GM12878 (cell line): ENCODE data around the gene ECPAS. TPM values are rescaled to one million over a fixed set of nuclear protein-coding genes. Genes with fewer than 3 reads are reported as not detected.

Experiments
- ATAC-seq: fragments of 200-7000 bp; cut with Tn5 transposase; 3 replicates; pipeline ENCODE4 v1.9.1; 2020; ENCODE audit warnings: mild to moderate bottlenecking, moderate library complexity
- BruUV-seq: library from RNA; stranded (reverse); fragments of 400-500 nt; replicated peaks from 2 replicates; lab custom pipeline; 2021; lab: Mats Ljungman, UMichigan
- CTCF ChIA-PET: fragments of 300-600 bp; sonication (Branson Sonifier 250); formaldehyde crosslinking; extraction: SDS; loops from one replicate; lab custom pipeline; 2021; ENCODE audit warnings: inconsistent platforms; lab: Yijun Ruan, JAX
- POLR2A ChIA-PET: fragments of 350-600 bp; formaldehyde crosslinking; extraction: SDS; loops from one replicate; lab custom pipeline; 2021; ENCODE audit warnings: inconsistent platforms; lab: Charles Lee
- RAD21 ChIA-PET: fragments of 300-600 bp; sonication (Branson Sonifier 250); formaldehyde crosslinking; loops from one replicate; lab custom pipeline; 2023; ENCODE audit warnings: antibody characterized with exemption; ENCODE audit not compliant: unreplicated experiment; lab: Charles Lee
- SMC1A ChIA-PET: fragments of 300-600 bp; sonication (Branson Sonifier 250); formaldehyde crosslinking; loops from one replicate; lab custom pipeline; 2023; ENCODE audit not compliant: unreplicated experiment, uncharacterized antibody; lab: Charles Lee
- DNase-seq: peaks from one replicate; pipeline ENCODE4 v3.0.0-alpha.2; 2011; ENCODE audit warnings: low read depth, low spot score
- FAIRE-seq: peaks from 3 replicates; lab custom pipeline; 2011; peaks lifted over from hg19 to GRCh38; lab: Jason Lieb, UNC
- H2AFZ ChIP-seq: 2 replicates; pipeline ENCODE4 v1.6.0; 2011; ENCODE audit warnings: low read depth, low read length, control low read depth; ENCODE audit not compliant: control insufficient read depth
- H3K27ac ChIP-seq: 2 replicates; pipeline ENCODE4 v1.5.1; 2011; ENCODE audit warnings: control low read depth; ENCODE audit not compliant: control insufficient read depth, insufficient read depth
- H3K27me3 ChIP-seq, 2 experiments: replicated peaks in 1 of 2; 2 replicates each; pipeline versions ENCODE4 v1.6.0 to v1.6.1; 2011; ENCODE audit warnings: low read length in 1 of 2; ENCODE audit not compliant: control insufficient read depth in 2 of 2, insufficient read depth in 2 of 2
- H3K36me3 ChIP-seq, 2 experiments: 2 replicates each; pipeline ENCODE4 v1.5.1; 2011; ENCODE audit warnings: low read length in 1 of 2; ENCODE audit not compliant: control insufficient read depth in 2 of 2, insufficient read depth in 2 of 2
- H3K4me1 ChIP-seq: 2 replicates; pipeline ENCODE4 v1.6.1; 2011; ENCODE audit warnings: mild to moderate bottlenecking, low read length, moderate library complexity, mixed read lengths; ENCODE audit not compliant: control insufficient read depth, insufficient read depth
- H3K4me2 ChIP-seq: 2 replicates; pipeline ENCODE4 v1.6.0; 2011; ENCODE audit warnings: control low read depth; ENCODE audit not compliant: control insufficient read depth, insufficient read depth
- H3K4me3 ChIP-seq: fragments of 200-600 bp; sonication (generic); 2 replicates; pipeline ENCODE4 v1.5.1; 2016
- H3K79me2 ChIP-seq: 2 replicates; pipeline ENCODE4 v1.6.0; 2011; ENCODE audit warnings: low read length; ENCODE audit not compliant: control insufficient read depth, insufficient read depth
- H3K9ac ChIP-seq: 2 replicates; pipeline ENCODE4 v1.8.0; 2011; ENCODE audit warnings: low read length, control low read depth, mixed read lengths; ENCODE audit not compliant: control insufficient read depth, insufficient read depth
- H3K9me3 ChIP-seq: replicated peaks from 3 replicates; pipeline ENCODE4 v1.5.1; 2011; ENCODE audit warnings: mild to moderate bottlenecking, low read length; ENCODE audit not compliant: control insufficient read depth, insufficient read depth
- H4K20me1 ChIP-seq: 2 replicates; pipeline ENCODE4 v1.6.0; 2011; ENCODE audit not compliant: control insufficient read depth, insufficient read depth
- EGR1 ChIP-seq, 2 experiments: IDR thresholded peaks; 1 replicate in 1 of 2; 2 replicates in 1 of 2; pipeline ENCODE4 v1.6.1; 2011 to 2012; ENCODE audit warnings: low read depth in 2 of 2, low read length in 2 of 2, borderline replicate concordance in 1 of 2, mild to moderate bottlenecking in 1 of 2, moderate library complexity in 1 of 2
- NR2C2 ChIP-seq: IDR thresholded peaks from 2 replicates; pipeline ENCODE4 v1.6.1; 2011; ENCODE audit warnings: borderline replicate concordance, low read depth; ENCODE audit not compliant: control insufficient read depth, insufficient read length
- SMAD1 ChIP-seq: fragments of 450-650 bp; IDR thresholded peaks from 2 replicates; pipeline ENCODE4 v1.6.1; 2018; ENCODE audit warnings: mild to moderate bottlenecking, low read depth; ENCODE audit not compliant: partially characterized antibody
- SP1 ChIP-seq: IDR thresholded peaks from one replicate; pipeline ENCODE4 v1.6.1; 2011; ENCODE audit warnings: low read depth, low read length
- TBL1XR1 ChIP-seq: IDR thresholded peaks from 2 replicates; pipeline ENCODE4 v1.6.1; 2012; ENCODE audit warnings: low read depth, low read length, improper control_type of control experiment
- ZBED1 ChIP-seq: IDR thresholded peaks from 2 replicates; pipeline ENCODE4 v1.6.1; 2016; ENCODE audit warnings: borderline replicate concordance
- ZNF24 ChIP-seq: fragments of 450-650 bp; IDR thresholded peaks from 2 replicates; pipeline ENCODE4 v1.6.1; 2017; ENCODE audit warnings: antibody characterized with exemption, mild to moderate bottlenecking
- WGBS: methylation state at CpG from one replicate; pipeline ENCODE4 v1.1.6; 2016; ENCODE audit warnings: low lambda C conversion rate; ENCODE audit not compliant: insufficient replicate concordance, insufficient coverage; ENCODE audit errors: missing lambda C conversion rate; 5-methylcytosine and 5-hydroxymethylcytosine counted together
- in situ Hi-C: fragments of 300-500 bp; cut with MboI; formaldehyde crosslinking; loops from 9 replicates; pipeline ENCODE4 v1.14.3; 2018; ENCODE audit warnings: mixed read lengths
- intact Hi-C: fragments of 100-400 bp; cut with micrococcal nuclease; formaldehyde crosslinking; loops from one replicate; pipeline ENCODE4 v1.14.2; 2022; ENCODE audit not compliant: unreplicated experiment
- polyA plus RNA-seq, 11 experiments: library from polyadenylated mRNA; depleted of rRNA in 4 of 11; unstranded in 6 of 11; stranded (reverse) in 5 of 11; fragments of >200 nt; fragmentation: Nextera tagmentation in 4 of 11; fragmentation: Illumina TruSeq in 1 of 11; extraction: Ambion mirVana in 4 of 11; extraction: Trizol in 1 of 11; gene quantifications; 1 replicate in 1 of 11; 2 replicates in 10 of 11; pipeline versions ENCODE4 v1.2.1 to v1.2.3, GENCODE V29; 2011 to 2016; ENCODE audit warnings: inconsistent platforms in 2 of 11, missing spikeins in 2 of 11, low read depth in 1 of 11
- total RNA-seq, 4 experiments: library from RNA; depleted of rRNA in 3 of 4; stranded (reverse); fragments of >200 nt in 3 of 4; fragmentation: Illumina TruSeq in 1 of 4; extraction: Trizol in 1 of 4; gene quantifications; 2 replicates each; pipeline versions ENCODE4 v1.2.1 to v1.2.3, GENCODE V29; 2013 to 2021
- TF ChIP-seq, protein P1 (sequence below): IDR thresholded peaks from 2 replicates; pipeline ENCODE4 v1.6.1; 2011; ENCODE audit warnings: low read depth, low read length, improper control_type of control experiment, borderline replicate concordance
- TF ChIP-seq, protein P2 (sequence below): fragments of 450-650 bp; IDR thresholded peaks from 2 replicates; pipeline ENCODE4 v1.6.1; 2017; ENCODE audit warnings: antibody characterized with exemption, mild to moderate bottlenecking, moderate library complexity
- TF ChIP-seq, protein P3 (sequence below): fragments of 450-650 bp; IDR thresholded peaks from 2 replicates; pipeline ENCODE4 v1.6.1; 2016; ENCODE audit warnings: mild to moderate bottlenecking, moderate library complexity, borderline replicate concordance
- TF ChIP-seq, protein P4 (sequence below): fragments of 450-650 bp; formaldehyde crosslinking; IDR thresholded peaks from 2 replicates; pipeline ENCODE4 v1.5.0; 2022; ENCODE audit warnings: mild to moderate bottlenecking, missing genetic modification characterization

Gene ECPAS
- total and polyA plus RNA-seq, 10 of the 15 experiments (the other 5 are each of a cell fraction or from before 2014, with no cell fraction given): 11.2 to 69.8 (median 50.1) TPM

DNA sequence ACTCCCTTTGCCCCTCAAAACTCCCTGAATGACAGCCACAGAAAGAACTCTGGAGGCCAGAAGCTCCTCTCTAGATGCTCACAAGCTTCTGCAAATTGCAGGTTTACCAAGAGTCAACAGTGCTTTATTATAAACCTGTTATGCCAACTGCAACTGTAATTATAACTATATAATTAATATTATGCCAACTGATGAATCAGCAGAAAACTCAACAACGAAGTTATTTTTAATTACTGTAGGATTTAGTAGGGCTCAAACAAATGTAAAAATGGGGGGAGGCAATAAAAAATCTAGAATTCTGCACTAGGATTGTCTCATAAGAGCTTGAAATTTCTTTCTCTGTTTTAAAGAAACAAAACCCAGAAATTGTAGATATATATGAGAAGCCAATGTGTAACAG lies 117.2 kb downstream of the ECPAS start:
- SMC1A ChIA-PET: no interaction called here
- no peak for DNase-seq
- H3K4me3 ChIP-seq: no peak overlapping the region
- RAD21 ChIA-PET: no interaction called here
- no peak for FAIRE-seq
- H4K20me1 ChIP-seq: no peaks in the 10 kb centered on the region
- peaks cover 12 to 38% of the 10 kb centered on the region in 2 experiments for H3K36me3 ChIP-seq
- no peak overlapping the region for H3K27ac ChIP-seq
- no peaks in the 10 kb centered on the region for H3K4me1 ChIP-seq
- in situ Hi-C loops (no loop called here), intact Hi-C loops (no loop called here)
- no peak for ATAC-seq
- POLR2A ChIA-PET: interaction anchor here (0.6 kb wide), 1 partner anchor 344 kb away, joined by 4 read pairs; no protein-coding TSS in a partner anchor
- H3K4me2 ChIP-seq: no peak overlapping the region
- CTCF ChIA-PET: no interaction called here
- WGBS: 94% methylated on average over 1 of the region's 1 CpG
- no TSS peak for BruUV-seq
- H3K9ac ChIP-seq: no peak overlapping the region
- H3K9me3 ChIP-seq: no peaks in the 10 kb centered on the region
- H2AFZ ChIP-seq: no peak overlapping the region
- no peaks in the 10 kb centered on the region for H3K27me3 ChIP-seq
- no peaks in the 10 kb centered on the region for H3K79me2 ChIP-seq
- TF ChIP-seq TBL1XR1 (no peak), SP1 (no peak), ZBED1 (no peak), EGR1 (IDR thresholded peaks at IDR 0.05; ENCODE audit: borderline replicate concordance in 1 of 2, low read depth in 2 of 2, low read length in 2 of 2) (no peak), NR2C2 (no peak), ZNF24 (no peak), SMAD1 (no peak)
- TF ChIP-seq, protein P1, sequence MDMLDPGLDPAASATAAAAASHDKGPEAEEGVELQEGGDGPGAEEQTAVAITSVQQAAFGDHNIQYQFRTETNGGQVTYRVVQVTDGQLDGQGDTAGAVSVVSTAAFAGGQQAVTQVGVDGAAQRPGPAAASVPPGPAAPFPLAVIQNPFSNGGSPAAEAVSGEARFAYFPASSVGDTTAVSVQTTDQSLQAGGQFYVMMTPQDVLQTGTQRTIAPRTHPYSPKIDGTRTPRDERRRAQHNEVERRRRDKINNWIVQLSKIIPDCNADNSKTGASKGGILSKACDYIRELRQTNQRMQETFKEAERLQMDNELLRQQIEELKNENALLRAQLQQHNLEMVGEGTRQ: no peak
- TF ChIP-seq, protein P2, sequence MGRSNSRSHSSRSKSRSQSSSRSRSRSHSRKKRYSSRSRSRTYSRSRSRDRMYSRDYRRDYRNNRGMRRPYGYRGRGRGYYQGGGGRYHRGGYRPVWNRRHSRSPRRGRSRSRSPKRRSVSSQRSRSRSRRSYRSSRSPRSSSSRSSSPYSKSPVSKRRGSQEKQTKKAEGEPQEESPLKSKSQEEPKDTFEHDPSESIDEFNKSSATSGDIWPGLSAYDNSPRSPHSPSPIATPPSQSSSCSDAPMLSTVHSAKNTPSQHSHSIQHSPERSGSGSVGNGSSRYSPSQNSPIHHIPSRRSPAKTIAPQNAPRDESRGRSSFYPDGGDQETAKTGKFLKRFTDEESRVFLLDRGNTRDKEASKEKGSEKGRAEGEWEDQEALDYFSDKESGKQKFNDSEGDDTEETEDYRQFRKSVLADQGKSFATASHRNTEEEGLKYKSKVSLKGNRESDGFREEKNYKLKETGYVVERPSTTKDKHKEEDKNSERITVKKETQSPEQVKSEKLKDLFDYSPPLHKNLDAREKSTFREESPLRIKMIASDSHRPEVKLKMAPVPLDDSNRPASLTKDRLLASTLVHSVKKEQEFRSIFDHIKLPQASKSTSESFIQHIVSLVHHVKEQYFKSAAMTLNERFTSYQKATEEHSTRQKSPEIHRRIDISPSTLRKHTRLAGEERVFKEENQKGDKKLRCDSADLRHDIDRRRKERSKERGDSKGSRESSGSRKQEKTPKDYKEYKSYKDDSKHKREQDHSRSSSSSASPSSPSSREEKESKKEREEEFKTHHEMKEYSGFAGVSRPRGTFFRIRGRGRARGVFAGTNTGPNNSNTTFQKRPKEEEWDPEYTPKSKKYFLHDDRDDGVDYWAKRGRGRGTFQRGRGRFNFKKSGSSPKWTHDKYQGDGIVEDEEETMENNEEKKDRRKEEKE: no peak
- TF ChIP-seq, protein P3, sequence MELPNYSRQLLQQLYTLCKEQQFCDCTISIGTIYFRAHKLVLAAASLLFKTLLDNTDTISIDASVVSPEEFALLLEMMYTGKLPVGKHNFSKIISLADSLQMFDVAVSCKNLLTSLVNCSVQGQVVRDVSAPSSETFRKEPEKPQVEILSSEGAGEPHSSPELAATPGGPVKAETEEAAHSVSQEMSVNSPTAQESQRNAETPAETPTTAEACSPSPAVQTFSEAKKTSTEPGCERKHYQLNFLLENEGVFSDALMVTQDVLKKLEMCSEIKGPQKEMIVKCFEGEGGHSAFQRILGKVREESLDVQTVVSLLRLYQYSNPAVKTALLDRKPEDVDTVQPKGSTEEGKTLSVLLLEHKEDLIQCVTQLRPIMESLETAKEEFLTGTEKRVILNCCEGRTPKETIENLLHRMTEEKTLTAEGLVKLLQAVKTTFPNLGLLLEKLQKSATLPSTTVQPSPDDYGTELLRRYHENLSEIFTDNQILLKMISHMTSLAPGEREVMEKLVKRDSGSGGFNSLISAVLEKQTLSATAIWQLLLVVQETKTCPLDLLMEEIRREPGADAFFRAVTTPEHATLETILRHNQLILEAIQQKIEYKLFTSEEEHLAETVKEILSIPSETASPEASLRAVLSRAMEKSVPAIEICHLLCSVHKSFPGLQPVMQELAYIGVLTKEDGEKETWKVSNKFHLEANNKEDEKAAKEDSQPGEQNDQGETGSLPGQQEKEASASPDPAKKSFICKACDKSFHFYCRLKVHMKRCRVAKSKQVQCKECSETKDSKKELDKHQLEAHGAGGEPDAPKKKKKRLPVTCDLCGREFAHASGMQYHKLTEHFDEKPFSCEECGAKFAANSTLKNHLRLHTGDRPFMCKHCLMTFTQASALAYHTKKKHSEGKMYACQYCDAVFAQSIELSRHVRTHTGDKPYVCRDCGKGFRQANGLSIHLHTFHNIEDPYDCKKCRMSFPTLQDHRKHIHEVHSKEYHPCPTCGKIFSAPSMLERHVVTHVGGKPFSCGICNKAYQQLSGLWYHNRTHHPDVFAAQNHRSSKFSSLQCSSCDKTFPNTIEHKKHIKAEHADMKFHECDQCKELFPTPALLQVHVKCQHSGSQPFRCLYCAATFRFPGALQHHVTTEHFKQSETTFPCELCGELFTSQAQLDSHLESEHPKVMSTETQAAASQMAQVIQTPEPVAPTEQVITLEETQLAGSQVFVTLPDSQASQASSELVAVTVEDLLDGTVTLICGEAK: no peak
- TF ChIP-seq, protein P4, sequence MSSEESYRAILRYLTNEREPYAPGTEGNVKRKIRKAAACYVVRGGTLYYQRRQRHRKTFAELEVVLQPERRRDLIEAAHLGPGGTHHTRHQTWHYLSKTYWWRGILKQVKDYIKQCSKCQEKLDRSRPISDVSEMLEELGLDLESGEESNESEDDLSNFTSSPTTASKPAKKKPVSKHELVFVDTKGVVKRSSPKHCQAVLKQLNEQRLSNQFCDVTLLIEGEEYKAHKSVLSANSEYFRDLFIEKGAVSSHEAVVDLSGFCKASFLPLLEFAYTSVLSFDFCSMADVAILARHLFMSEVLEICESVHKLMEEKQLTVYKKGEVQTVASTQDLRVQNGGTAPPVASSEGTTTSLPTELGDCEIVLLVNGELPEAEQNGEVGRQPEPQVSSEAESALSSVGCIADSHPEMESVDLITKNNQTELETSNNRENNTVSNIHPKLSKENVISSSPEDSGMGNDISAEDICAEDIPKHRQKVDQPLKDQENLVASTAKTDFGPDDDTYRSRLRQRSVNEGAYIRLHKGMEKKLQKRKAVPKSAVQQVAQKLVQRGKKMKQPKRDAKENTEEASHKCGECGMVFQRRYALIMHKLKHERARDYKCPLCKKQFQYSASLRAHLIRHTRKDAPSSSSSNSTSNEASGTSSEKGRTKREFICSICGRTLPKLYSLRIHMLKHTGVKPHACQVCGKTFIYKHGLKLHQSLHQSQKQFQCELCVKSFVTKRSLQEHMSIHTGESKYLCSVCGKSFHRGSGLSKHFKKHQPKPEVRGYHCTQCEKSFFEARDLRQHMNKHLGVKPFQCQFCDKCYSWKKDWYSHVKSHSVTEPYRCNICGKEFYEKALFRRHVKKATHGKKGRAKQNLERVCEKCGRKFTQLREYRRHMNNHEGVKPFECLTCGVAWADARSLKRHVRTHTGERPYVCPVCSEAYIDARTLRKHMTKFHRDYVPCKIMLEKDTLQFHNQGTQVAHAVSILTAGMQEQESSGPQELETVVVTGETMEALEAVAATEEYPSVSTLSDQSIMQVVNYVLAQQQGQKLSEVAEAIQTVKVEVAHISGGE (CRISPR knock-in tag): no peak
